GM18498 (cell line): ENCODE measurements around the gene MYO10.

Experiments
- ATAC-seq: cut with Tn5 transposase; IDR thresholded peaks from one replicate; pipeline ENCODE4 v1.9.1; 2021; ENCODE audit warnings: mild to moderate bottlenecking, moderate library complexity; ENCODE audit not compliant: unreplicated experiment

The MYO10 gene

DNA sequence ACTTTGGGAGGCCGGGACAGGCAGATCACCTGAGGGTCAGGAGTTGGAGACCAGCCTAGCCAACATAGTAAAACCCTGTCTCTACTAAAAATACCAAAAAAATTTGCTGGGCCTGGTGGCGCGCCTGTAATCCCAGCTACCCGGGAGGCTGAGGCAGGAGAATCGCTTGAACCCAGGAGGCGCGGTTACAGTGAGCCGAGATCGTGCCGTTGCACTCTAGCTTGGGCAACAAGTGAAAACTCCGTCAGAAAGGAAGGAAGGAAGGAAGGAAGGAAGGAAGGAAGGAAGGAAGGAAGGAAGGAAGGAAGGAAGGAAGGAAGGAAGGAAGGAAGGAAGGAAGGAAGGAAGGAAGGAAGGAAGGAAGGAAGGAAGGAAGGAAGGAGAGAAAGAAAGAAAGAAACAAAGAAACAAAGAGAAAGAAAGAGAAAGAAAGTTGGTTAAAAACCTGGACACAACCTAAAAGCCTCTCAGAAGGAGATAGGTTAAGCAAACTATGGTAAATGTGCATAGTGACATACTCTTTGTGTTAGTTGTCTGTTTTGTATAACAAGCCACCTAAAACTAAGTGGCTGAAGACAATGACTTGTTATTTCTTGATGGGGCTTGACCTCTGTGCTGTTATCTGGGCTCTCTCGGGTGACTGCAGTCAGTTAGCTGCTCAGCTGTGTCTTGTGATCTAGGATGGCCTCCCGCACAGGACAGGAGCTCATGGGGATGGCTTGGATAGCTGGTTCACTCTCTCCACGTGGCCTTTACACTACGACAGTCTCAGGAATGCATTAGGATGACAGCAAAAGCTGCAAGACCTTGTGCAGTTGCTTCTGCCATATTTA, 8.0 kb upstream of the MYO10 start:
- ATAC-seq: no peak

DNA sequence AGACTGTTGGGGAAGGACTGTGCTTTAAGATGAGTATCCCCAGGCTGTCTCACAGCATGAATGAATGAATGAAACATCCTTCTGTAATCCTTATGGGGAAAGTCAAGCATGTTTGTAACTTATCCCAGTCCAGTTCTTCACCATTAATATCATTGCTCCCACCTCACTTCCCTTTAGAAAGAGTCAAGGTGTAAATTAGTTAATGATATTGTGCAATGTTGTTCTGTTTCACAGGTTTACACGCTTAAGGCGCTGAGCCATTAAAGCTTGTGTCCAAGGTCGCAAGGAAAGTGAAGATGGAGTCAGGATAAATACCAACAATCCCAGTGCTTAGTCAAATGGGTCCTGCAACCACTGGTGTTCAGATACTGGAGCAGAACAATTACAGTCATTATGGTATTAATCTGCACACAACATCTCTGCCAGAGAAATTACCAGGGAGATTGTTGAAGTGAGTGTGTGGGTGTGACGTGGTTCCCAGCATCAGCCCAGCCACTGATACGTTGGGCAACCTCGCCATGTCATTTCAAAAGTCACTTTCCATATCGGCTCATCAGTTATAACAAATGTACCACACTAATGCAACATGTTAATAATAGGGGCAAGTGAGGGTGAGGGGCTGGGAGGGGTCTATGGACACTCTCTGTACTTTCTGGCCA, 1.5 kb upstream of the MYO10 start:
- no peak for ATAC-seq

DNA sequence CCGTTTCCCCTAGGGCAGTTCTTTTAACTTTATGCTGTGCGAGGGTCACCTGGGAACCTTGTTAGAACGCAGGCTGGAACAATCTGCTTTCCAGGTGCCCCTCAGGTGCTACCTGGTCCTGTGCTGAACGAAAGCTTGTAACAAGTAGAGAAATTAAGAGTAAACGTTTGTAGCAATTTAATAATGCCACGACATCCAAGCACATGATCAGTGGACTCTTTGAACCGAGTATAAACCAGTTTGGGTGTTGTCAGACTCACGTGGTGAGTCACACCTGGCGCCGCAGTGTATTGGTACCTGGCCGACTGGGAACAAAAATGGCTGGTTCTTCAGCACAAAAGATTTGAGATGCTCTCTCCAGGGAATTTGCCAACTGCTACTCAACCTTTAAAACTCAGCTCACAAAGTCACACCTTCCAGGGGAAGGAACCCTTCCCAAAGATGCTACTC, 926 bp upstream of the MYO10 start:
- ATAC-seq: no peak

DNA sequence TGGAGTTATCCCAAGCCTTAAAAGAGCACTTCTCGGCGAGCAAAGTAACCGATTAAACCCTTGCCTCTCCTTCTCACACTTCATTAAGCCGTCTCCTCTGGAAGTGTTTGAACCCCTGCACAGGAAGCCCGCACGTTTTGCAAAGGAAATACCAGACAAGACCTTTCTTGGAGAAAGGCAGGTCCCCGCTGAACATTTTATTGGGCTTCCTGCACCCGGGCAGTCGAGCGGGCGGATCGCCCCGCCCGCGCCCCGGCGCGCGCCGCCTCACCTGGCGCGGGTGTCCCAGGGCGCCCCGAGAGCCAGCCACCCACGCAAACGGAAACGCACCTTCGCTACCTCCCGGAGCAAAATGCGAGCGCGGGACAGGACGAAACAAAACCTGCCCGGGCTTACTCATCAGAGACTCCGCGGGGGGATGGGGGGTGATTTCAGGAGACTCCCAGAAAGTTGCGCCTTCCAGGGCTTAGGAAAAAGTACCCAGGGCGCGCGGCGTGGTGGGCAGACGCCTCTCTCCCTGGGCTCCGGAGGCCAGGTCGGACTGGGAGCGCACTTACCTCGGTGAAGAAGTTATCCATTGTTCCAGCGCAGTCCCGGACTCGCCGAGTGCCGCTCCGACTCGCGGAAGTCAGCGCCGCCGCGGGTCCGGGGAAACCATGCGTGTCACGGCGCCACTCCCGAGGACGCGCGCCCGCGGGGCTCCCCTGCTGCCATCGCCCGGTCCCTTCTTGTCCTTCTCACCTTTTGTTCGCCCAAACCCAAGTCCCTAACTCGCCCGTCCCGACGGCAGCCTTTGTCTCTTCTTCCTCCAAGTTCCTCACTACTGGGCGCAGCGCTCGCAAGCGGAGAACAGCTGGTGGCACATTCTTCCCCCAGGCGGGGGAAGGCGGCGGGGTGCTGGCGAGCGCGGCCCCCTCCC, 598 bp downstream of the MYO10 start:
- ATAC-seq: peak; percentile 42

DNA sequence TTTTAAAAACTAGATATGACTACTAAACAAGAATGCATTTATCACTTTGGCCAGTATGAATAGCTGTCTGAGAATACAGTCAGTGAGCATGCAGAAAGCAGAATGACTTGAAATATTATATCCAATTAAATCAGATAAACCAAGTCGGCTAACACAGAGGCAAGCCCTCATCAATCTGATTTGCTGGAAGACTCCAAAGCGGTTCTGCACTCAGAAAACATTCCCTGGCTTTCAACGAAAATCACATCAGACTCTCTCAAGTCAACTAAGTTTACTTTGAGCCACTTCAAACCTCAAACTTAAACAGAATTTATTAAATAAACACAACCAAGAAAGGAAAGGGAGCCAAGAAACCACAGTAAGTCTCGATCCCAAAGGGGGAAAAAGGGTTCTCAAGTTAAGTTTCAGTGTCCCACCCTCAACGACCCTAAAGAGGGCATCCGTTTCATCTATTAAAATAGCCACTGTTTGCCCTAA, 1.4 kb downstream of the MYO10 start:
- ATAC-seq: no peak

DNA sequence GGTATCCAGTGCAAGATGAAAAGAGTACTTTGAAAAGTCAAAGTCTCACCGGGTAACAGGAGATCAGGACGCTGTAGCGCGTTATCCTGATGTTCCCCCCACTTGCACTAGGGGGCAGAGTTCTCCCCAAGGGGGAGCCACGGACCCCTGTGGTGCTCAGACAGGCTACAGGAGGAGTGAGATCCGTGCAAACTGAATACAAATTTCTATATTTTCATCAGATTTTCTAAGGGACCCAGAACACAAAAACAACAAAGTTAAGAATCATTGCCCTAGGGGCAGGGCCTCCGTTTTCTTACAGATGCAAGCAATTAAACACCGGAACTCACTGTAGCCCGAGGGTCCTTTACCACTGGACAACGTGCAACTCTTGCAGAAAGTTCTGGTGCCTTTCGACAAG, 2.0 kb downstream of the MYO10 start:
- peak; percentile 61 for ATAC-seq

DNA sequence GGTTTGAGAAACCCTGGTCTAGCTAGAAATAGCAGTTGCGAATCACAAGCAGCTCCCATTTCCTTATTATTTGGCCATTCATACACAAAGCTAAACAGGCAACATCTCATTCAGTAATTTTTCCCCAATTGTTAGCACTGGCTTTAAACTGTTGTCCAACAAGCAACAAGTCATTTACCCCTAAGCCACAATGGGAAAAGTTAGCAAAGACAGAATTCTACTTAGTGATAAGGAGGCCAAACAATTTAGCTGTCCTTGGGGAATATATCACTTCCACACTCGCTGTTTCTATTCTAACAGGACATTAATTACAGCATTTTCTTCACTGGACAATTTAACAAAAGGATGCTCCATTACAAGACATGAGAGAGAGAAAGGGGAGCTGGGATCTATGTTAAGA, 2.8 kb downstream of the MYO10 start:
- no peak for ATAC-seq

DNA sequence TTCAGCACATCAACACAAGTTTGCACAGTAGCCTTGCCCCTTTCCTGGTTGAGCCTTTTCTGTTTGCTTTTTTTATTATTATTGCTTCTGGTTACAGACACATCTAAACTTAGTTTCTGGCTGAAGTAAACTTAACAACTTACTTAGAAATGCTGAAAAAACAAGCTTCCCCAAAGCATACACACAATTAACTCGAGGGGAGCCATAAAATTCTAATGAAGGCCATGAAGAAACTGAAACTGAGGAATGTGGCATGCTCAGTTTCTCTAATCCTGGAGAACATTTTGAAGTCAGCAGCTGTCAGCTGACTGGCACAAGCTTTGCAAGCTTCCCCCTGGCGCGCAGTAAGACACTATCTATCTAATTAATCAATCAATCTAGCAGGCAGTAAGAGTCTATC, 3.7 kb downstream of the MYO10 start:
- ATAC-seq: no peak

DNA sequence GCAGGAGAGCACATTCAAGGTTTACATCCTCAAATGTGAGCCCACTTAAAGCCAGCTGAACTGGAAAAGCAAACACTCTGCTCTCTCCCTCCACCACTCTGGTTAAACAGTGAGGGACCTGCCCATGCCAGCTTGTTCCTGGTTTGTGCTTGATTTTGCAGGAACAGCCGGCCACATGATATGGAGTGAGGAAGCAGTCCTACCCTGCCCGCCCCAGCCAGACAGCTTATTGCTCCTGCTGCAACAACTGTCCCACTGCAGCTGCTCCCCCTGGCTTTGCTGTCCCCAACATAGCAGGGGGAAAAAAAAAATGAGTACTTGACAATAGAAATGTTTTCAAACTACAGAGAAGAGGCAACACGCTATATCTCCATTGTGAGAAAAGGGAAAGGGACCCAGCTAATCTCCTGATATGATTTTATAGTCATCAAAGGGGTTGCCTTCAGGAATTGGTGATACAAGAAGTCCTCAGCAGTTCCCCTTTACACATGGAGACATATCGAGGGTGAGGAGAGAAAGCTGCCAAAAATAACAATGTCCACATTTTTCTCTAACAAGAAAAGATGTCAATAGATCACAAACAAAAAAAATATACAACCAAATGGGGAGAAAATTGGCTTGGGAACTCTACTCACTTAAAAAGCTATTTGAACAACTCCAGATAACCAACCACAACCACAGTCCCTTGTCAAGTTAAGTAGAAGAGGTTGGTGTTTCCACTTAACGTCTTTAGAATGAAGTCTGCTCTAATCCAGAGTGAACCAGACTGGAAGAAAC, 4.6 kb downstream of the MYO10 start:
- ATAC-seq: no peak

DNA sequence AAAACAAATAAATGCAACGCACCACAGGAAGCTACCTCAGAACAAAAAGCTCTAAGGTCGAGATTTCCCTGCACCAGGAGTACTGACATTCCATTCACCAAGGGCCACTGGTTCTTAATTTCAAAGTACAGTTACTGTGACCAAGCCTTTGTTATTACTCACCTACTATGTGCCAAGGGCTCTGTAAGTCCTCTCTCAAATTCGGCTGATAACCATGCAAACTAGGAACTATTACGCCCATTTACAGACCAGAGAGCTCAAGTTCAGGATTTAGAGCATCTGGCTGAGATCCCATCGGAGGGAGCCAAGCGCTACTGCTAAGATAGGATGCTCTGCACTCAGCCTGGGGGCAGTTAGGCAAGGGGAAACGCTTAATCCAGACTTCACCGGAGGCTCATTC, 5.6 kb downstream of the MYO10 start:
- ATAC-seq: no peak

DNA sequence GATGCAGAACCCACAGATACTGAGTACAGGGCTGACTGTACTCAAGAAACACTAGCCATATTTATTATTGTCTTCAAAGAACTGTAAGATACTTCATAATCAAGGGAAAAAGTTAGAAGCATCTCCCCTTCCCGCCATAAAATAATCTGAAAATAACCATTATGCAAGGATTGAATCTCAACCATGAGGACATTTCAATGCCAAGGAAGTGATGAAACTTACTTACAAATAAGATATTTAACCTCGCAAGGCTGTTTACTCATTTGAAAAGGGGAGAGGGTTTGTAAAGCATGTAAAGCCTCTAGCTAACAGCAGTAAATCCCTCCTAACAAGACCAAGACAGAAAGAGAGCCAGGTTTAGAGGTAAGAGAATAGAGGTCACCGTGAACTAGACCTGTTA, 6.3 kb downstream of the MYO10 start:
- no peak for ATAC-seq

DNA sequence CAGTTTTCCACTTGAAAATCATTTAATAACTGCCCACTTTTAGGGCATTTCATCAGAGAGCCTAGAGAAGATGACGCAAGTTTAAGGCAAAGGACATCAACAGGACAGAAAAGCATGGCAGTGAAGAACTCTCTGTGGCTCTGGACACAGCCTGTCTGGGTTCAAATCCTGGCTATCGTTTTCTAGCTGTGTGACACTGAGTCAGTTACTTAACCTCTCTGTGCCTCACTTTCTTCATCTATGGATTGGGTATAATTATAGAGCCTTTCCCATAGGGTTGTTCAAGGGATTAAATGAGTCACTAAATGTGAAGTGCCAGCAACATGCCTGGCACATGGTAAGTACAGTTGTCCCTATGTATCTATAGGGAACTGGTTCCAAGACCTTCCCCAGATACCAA, 6.7 kb downstream of the MYO10 start:
- no peak for ATAC-seq

DNA sequence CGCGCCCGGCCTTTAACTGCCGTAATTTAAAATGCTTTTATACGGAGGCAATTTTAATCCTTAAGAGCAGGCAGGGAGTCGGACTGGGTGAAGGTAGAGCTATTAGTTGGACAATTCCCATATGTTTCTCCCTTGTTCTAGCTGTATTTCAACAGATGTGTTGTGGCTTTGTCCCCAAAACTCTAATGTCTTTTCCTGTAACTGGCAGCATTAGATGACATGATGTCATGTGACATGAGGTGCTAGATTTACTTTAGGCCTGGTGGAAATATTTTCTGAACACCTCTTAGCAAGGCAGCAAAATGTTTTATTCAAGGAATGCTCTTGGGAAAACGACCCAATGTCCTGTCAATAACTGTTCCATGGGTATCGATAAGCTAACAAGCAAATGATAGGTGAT, 8.5 kb downstream of the MYO10 start:
- no peak for ATAC-seq

DNA sequence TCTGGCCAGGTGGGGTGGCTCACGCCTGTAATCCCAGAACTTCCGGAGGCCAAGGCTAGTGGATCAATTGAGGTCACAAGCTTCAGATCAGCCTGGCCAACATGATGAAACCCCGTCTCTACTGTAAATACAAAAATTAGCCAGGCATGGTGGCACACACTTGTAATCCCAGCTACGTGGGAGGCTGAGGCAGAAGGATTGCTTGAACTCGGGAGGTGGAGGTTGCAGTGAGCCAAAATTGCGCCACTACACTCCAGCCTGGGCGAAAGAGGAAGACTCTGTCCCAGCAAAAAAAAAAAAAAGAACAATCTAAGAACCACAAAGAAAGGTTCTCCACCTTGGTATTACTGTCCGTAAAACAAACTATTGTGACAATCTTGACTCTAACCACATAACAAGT, 9.7 kb downstream of the MYO10 start:
- no peak for ATAC-seq

DNA sequence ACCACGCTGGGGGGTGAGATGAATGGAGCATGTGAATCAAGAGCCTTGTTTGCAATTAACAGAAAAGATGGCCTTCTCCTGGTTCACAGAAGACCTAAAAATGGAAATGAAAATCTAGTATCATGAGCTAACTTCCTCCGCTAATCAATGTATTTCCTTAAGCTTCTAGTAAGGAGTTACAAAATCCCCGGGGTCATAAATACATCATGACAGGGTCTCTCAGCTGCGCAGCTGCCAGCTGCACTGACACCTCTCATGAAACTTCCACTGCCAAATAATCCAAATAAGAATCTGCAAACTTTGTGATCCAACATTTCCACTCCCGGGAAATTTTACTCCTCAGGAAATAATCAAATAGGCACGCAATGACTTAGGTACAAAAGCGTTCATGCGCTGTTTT, 11.9 kb downstream of the MYO10 start:
- ATAC-seq: no peak

DNA sequence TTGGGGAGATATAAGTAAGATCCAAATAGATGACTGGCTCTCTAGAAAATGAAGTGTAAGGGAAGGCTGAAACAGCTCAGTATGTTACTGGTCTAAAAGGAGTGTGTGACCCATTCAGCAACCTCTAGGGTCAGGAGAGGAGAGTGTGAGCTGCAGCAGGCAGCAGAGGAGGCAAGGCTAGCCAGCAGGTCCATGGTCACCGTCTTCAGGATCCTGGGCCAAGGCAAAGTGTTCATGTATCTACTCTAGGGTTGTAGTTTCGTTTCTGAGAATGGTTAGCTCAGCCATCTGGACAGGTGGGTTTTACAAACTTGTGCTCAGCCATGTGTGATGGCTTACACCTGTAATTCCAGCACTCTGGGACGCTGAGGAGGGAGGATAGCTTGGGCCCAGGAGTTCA, 13.7 kb downstream of the MYO10 start:
- no peak for ATAC-seq

DNA sequence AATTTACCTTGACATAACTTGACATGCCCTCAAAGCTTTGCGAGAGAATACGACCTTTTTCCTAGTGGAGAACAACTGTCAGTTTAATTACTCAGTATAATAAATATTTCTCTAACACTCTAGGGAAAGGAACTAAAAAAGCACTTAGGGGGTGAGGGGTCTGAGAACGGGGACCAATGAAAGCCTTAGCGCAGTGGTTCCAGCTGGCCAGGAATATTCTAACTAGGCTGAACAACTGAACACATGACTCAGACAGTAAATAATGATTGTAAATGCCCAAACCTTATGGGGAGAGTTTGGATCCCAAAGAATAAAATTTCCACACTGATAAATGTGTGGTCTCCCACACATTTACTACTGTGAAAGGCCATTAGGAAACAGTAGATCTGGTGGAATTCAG, 14.9 kb downstream of the MYO10 start:
- no peak for ATAC-seq

DNA sequence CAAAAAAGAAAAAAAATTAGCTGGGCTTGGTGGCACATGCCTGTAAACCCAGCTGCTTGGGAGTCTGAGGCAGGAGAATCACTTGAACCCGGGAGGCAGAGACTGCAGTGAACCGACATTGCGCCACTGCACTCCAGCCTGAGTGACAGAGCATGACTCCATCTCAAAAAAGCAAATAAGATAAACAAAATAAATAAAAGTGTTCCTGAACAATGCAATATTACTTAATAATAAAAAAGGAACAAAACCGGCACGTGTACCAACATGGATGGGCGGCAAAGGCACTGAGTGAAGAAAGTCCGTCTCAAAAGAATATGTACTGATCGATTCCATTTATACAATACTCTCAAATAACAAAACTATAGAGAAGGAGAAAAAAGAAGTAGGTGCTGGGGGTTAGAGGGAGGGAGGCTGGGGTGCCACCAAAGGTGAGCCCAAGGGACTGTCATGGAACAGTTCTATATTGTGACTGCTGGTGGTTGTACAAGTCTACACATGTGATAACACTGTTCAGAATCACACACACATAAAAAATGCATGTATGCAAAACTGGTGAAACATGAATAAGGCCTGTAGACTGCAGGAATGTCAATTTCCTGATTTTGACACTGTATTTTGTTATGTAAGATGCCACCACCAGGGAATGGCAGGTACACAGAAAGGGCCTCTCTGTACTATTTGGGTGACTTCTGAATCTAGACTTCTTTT, 15.8 kb downstream of the MYO10 start:
- ATAC-seq: no peak

DNA sequence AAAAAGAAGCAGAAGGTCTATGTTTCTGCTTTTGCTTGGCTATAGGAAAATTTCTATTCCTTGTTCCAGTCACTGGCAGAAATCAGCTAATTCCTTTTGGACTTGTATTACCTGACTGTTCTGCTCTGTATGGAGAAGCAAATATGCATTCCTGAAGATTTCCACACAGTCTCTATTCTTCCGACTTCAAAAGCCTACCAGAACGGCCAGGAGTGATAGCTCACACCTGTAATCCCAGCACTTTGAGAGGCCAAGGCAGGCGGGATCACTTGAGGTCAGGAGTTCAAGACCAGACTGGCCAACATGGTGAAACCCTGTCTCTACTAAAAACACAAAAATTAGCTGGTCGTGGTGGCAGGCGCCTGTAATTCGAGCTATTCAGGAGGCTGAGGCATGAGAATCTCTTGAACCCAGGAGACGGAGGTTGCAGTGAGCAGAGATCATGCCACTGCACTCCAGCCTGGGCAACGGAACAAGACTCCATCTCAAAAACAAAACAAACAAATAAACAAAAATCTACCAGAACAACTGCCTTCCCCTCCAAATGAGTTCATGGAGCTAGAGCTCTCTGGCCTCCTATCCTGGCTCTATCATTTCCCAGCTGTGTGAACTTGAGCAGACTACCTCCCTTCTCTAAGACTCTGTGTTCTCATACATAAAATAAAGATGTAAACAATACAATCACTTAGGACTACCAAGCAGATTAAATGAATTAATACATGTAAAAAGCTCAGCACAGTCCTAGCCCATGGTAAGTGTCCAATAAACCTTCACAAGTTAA, 17.0 kb downstream of the MYO10 start:
- ATAC-seq: no peak
